ENCODE results near the gene JAZF1. TPM values are rescaled to one million over a fixed set of nuclear protein-coding genes. Genes with fewer than 3 reads are reported as not detected.

JAZF1 gene
- total and polyA plus RNA-seq, 4 donors, result 5.2 to 16.5 (median 10.7) TPM

DNA sequence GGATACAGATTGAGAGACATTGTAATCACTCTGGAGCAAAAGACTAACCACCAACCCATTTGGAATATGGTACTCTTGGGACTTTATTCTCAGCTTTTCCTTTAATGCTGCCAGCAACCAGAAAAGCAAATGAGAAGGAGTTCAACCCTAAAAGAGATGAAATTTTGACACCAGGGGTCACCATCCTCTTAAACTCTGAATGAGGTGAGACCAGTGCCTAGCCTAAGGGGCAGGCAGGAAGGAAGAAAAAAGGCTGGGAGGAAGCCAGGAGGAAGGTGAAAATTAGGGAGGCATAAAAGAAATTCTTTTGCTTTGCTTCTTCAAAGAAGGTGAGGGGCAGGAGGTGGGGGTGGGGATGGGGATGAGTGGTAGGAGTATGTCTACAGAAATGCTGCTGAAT lies 135.8 kb downstream of the JAZF1 start:
- Histone ChIP-seq H3K9ac (ENCODE audit: insufficient read depth in 1 of 2, low read length in 2 of 2) (no peak overlapping the region), H3K27me3 (ENCODE audit: control insufficient read depth in 3 of 3, insufficient read depth in 3 of 3, low read length in 2 of 3) (no peaks in the 10 kb centered on the region), H3K9me3 (ENCODE audit: control insufficient read depth in 4 of 4, insufficient read depth in 3 of 4, low read length in 3 of 4) (no peaks in the 10 kb centered on the region), H3K27ac (ENCODE audit: low read depth in 1 of 2, low read length in 1 of 2) (no peak overlapping the region), H3K4me1 (ENCODE audit: control insufficient read depth in 5 of 5, insufficient read depth in 5 of 5, low read length in 5 of 5) (no peaks in the 10 kb centered on the region), H3K4me3 (no peak overlapping the region), H3K36me3 (ENCODE audit: control insufficient read depth in 4 of 4, insufficient read depth in 4 of 4, low read length in 4 of 4) (peaks cover 0 to 2% (median 0%) of the 10 kb centered on the region in 4 donors)
- TF ChIP-seq, protein P1, sequence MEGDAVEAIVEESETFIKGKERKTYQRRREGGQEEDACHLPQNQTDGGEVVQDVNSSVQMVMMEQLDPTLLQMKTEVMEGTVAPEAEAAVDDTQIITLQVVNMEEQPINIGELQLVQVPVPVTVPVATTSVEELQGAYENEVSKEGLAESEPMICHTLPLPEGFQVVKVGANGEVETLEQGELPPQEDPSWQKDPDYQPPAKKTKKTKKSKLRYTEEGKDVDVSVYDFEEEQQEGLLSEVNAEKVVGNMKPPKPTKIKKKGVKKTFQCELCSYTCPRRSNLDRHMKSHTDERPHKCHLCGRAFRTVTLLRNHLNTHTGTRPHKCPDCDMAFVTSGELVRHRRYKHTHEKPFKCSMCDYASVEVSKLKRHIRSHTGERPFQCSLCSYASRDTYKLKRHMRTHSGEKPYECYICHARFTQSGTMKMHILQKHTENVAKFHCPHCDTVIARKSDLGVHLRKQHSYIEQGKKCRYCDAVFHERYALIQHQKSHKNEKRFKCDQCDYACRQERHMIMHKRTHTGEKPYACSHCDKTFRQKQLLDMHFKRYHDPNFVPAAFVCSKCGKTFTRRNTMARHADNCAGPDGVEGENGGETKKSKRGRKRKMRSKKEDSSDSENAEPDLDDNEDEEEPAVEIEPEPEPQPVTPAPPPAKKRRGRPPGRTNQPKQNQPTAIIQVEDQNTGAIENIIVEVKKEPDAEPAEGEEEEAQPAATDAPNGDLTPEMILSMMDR (IDR thresholded peaks at IDR 0.05; ENCODE audit: control extremely low read depth, extremely low read depth), result no peak
- ATAC-seq (ENCODE audit: insufficient read depth, low FRiP score) (no peak), DNase-seq (no peak)

- no peak overlapping the region for H3K9ac ChIP-seq (ENCODE audit: insufficient read depth in 1 of 2, low read length in 2 of 2)
- no peak overlapping the region for H3K27ac ChIP-seq (ENCODE audit: low read depth in 1 of 2, low read length in 1 of 2)
- no peaks in the 10 kb centered on the region for H3K4me1 ChIP-seq (ENCODE audit: control insufficient read depth in 5 of 5, insufficient read depth in 5 of 5, low read length in 5 of 5)
- no peak for DNase-seq
- TF ChIP-seq, protein P1 (IDR thresholded peaks at IDR 0.05; ENCODE audit: control extremely low read depth, extremely low read depth), result no peak
- H3K9me3 ChIP-seq (ENCODE audit: control insufficient read depth in 4 of 4, insufficient read depth in 3 of 4, low read length in 3 of 4), result no peaks in the 10 kb centered on the region
- H3K27me3 ChIP-seq (ENCODE audit: control insufficient read depth in 3 of 3, insufficient read depth in 3 of 3, low read length in 2 of 3), result no peaks in the 10 kb centered on the region
- no peak overlapping the region for H3K4me3 ChIP-seq
- H3K36me3 ChIP-seq (ENCODE audit: control insufficient read depth in 4 of 4, insufficient read depth in 4 of 4, low read length in 4 of 4), result peaks cover 0 to 2% (median 0%) of the 10 kb centered on the region in 4 donors
- WGBS, 2 donors, result 100% methylated on average over 1 of the region's 1 CpG
- no peak for ATAC-seq (ENCODE audit: insufficient read depth, low FRiP score)
These were observed 137.9 kb downstream of the JAZF1 start for GRCh38 chr7:28042721-28043120.

DNA sequence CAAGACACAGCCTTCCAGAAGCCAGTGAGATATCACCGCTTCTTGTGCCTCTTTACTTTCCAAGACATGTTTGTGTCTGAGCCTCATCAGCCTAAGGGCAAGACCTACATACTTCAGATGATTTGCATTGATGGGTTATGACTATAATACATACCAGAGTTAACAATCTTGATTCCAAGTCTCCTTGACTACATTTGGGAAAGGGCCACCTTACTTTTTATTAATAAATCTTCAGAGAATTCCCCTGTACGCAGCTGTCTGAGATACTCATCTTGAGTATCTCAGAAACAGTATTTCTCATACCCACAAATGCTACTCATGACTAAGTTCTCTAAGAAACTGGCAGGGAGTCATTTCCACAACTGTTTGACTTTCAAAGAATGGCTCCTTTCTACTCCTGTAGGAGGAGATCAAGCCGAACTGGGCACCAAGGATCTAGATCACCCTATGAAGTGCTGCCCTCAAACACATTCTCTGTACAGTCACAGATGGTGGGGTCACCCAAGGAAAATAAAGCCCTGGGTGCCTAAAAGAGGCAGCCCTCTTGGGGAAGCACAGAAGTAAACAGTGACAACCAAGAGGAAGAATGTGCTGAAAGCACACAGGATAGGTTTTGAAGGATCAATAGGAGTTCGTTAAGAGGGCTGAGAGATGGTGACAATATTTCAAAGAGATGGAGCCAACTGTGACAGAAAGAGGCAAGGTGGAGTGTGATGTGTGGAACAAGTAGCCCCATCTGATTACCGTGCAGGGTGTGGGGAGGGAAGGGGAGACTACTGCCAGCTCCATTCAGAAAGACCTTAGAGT lies 138.9 kb downstream of the JAZF1 start:
- no peak for DNase-seq
- H3K36me3 ChIP-seq (ENCODE audit: control insufficient read depth in 4 of 4, insufficient read depth in 4 of 4, low read length in 4 of 4), result peaks cover 0 to 2% (median 0%) of the 10 kb centered on the region in 4 donors
- no peak overlapping the region for H3K4me3 ChIP-seq
- TF ChIP-seq, protein P1 (IDR thresholded peaks at IDR 0.05; ENCODE audit: control extremely low read depth, extremely low read depth), result no peak
- 88 to 94% methylated on average over 5 of the region's 5 CpGs for WGBS, 2 donors
- H3K4me1 ChIP-seq (ENCODE audit: control insufficient read depth in 5 of 5, insufficient read depth in 5 of 5, low read length in 5 of 5), result peaks cover 0 to 3% (median 0%) of the 10 kb centered on the region in 5 donors
- ATAC-seq (ENCODE audit: insufficient read depth, low FRiP score), result no peak
- no peaks in the 10 kb centered on the region for H3K27me3 ChIP-seq (ENCODE audit: control insufficient read depth in 3 of 3, insufficient read depth in 3 of 3, low read length in 2 of 3)
- H3K27ac ChIP-seq (ENCODE audit: low read depth in 1 of 2, low read length in 1 of 2), result no peak overlapping the region
- no peaks in the 10 kb centered on the region for H3K9me3 ChIP-seq (ENCODE audit: control insufficient read depth in 4 of 4, insufficient read depth in 3 of 4, low read length in 3 of 4)
- no peak overlapping the region for H3K9ac ChIP-seq (ENCODE audit: insufficient read depth in 1 of 2, low read length in 2 of 2)

Measured in lung (tissue), 12 donors.